GM06990 (cell line): ENCODE data around the gene MRPL36.

Experiments used
- DNase-seq: peaks from one replicate; pipeline ENCODE4 v3.0.0-alpha.2; 2011; ENCODE audit not compliant: insufficient read length; ENCODE audit errors: extremely low read depth
- H3K27me3 ChIP-seq: replicated peaks from 2 replicates; pipeline ENCODE4 v1.6.0; 2011; ENCODE audit warnings: low read length; ENCODE audit not compliant: control insufficient read depth, insufficient read depth
- H3K36me3 ChIP-seq: 2 replicates; pipeline ENCODE4 v1.5.1; 2011; ENCODE audit warnings: low read length; ENCODE audit not compliant: control insufficient read depth, insufficient read depth
- H3K4me3 ChIP-seq: replicated peaks from 2 replicates; pipeline ENCODE4 v1.5.1; 2011; ENCODE audit warnings: low read depth, mild to moderate bottlenecking, control low read depth, low read length
- CTCF ChIP-seq: IDR thresholded peaks from 2 replicates; pipeline ENCODE4 v1.5.1; 2011; ENCODE audit warnings: low read length, control low read depth, mild to moderate bottlenecking, inconsistent platforms; ENCODE audit not compliant: insufficient read depth, poor library complexity, severe bottlenecking

Gene MRPL36

GRCh38 chr5:1757511-1757910, 42.1 kb downstream of the MRPL36 start:
- Histone ChIP-seq H3K27me3 (no peaks in the 10 kb centered on the region; the same call in 1 of the 2 replicates), H3K36me3 (no peaks in the 10 kb centered on the region), H3K4me3 (no peak overlapping the region)
- DNase-seq = no peak
- no peak for TF ChIP-seq CTCF

- no peaks in the 10 kb centered on the region for H3K36me3 ChIP-seq
These were observed 43.2 kb downstream of the MRPL36 start for GRCh38 chr5:1756481-1756880.

GRCh38 chr5:1755321-1755949, 44.2 kb downstream of the MRPL36 start:
- DNase-seq = no peak
- Histone ChIP-seq H3K27me3 (no peaks in the 10 kb centered on the region; the same call in 1 of the 2 replicates), H3K36me3 (no peaks in the 10 kb centered on the region), H3K4me3 (no peak overlapping the region)
- no peak for TF ChIP-seq CTCF

More at GRCh38 chr5:1756481-1756880, 43.2 kb downstream of the MRPL36 start:
- TF ChIP-seq CTCF = no peak
- Histone ChIP-seq H3K4me3 (no peak overlapping the region), H3K27me3 (no peaks in the 10 kb centered on the region; the same call in 1 of the 2 replicates)
- no peak for DNase-seq

GRCh38 chr5:1754531-1755220, 45.0 kb downstream of the MRPL36 start:
- Histone ChIP-seq H3K27me3 (no peaks in the 10 kb centered on the region; the same call in 1 of the 2 replicates), H3K4me3 (no peak overlapping the region), H3K36me3 (no peaks in the 10 kb centered on the region)
- TF ChIP-seq CTCF = no peak
- DNase-seq = no peak

- Histone ChIP-seq H3K4me3 (no peak overlapping the region), H3K27me3 (no peaks in the 10 kb centered on the region; the same call in 1 of the 2 replicates), H3K36me3 (no peaks in the 10 kb centered on the region)
- no peak for DNase-seq
- TF ChIP-seq CTCF = no peak
These were observed 46.1 kb downstream of the MRPL36 start for GRCh38 chr5:1753490-1753889.
